Omental fat pad (tissue), 4 donors: ENCODE measurements around the gene BAHD1. TPM values are rescaled to one million over a fixed set of nuclear protein-coding genes. Genes with fewer than 3 reads are reported as not detected.

Experiments used
- ATAC-seq: fragments of 150-250 bp; one replicate; pipeline ENCODE4 v1.9.1; 2016; ENCODE audit warnings: mild to moderate bottlenecking, moderate library complexity; ENCODE audit not compliant: low FRiP score
- DNase-seq: peaks from one replicate; pipeline ENCODE4 v3.0.0-alpha.2; 2019; ENCODE audit warnings: low spot score
- total RNA-seq, 4 donors: library from RNA; depleted of rRNA; stranded (reverse); fragments of >200 nt; gene quantifications; one replicate each; pipeline ENCODE4 v1.1.0, GENCODE V29; 2016
- TF ChIP-seq, protein P1 (sequence below), 3 donors: fragments of 450-650 bp; IDR thresholded peaks; one replicate each; pipeline ENCODE4 v1.5.1; 2016 to 2017; ENCODE audit warnings: antibody characterized with exemption in 3 of 3, mild to moderate bottlenecking in 3 of 3, moderate library complexity in 2 of 3

Gene BAHD1
- total RNA-seq, 4 donors from 2014 or later = 9.7 to 17.4 (median 11.4) TPM

DNA sequence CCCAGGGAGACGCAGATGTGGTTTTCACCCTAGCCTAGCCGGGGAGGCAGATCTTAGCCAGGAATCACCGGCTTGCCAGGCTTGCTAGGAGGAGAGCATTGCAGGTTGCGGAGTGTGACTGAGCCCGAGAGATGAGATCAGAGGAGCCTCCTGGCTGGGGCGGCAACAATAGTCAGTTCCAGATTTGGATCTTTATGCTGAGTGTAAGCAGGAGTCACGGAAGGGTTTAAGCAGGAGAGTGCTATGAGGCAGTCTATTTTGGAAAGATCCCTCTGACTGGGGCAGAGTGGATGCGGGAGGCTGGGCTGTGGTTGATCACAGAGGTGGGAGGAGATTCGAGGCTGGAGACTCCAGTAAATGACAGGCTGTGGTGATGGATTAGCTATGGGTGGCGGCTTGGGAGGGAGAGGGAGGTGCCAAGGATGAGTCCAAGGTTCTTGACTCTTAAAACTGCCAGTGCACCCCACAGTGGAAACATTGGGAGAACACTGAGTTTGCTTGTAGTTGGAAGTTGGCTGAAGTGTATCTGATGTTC is 10.4 kb upstream of the BAHD1 start:
- DNase-seq (no peak), ATAC-seq (peak; percentile 71)
- TF ChIP-seq, protein P1, sequence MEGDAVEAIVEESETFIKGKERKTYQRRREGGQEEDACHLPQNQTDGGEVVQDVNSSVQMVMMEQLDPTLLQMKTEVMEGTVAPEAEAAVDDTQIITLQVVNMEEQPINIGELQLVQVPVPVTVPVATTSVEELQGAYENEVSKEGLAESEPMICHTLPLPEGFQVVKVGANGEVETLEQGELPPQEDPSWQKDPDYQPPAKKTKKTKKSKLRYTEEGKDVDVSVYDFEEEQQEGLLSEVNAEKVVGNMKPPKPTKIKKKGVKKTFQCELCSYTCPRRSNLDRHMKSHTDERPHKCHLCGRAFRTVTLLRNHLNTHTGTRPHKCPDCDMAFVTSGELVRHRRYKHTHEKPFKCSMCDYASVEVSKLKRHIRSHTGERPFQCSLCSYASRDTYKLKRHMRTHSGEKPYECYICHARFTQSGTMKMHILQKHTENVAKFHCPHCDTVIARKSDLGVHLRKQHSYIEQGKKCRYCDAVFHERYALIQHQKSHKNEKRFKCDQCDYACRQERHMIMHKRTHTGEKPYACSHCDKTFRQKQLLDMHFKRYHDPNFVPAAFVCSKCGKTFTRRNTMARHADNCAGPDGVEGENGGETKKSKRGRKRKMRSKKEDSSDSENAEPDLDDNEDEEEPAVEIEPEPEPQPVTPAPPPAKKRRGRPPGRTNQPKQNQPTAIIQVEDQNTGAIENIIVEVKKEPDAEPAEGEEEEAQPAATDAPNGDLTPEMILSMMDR (IDR thresholded peaks at IDR 0.05) = no peak

DNA sequence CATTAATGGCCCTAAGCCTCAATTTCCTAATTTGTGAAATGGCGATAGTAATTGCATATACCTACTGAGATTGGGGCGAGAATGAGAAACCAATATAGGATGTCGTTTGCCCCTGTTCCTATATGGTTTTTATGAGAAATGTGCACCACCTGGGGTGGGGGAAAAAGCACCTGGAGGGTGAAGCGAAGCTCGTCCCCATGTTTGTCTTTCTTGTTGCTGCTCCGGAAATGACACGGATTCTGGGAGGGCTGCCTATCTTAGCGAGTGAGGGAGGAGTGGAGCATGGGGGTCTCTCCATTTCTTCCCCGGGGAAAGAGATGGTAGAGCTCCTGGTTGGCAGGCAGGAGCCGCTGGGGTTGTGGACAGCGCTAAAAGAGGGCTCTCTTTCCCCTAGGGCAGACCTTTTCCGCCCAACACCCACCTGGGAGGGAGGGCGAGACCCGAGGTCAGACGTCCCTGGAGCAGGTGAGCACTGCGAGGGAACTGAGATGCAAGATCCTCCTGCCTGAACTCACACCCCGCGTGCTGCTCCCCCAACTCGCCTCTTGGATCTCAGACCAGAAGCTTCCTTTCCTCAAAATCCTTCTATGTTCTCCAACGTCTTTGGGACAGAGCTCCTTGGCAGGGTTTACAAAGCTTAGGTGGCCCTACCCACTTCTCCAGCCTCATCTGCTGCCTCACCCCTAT is 5.6 kb upstream of the BAHD1 start:
- DNase-seq (no peak), ATAC-seq (no peak)
- TF ChIP-seq, protein P1 (IDR thresholded peaks at IDR 0.05) = no peak

DNA sequence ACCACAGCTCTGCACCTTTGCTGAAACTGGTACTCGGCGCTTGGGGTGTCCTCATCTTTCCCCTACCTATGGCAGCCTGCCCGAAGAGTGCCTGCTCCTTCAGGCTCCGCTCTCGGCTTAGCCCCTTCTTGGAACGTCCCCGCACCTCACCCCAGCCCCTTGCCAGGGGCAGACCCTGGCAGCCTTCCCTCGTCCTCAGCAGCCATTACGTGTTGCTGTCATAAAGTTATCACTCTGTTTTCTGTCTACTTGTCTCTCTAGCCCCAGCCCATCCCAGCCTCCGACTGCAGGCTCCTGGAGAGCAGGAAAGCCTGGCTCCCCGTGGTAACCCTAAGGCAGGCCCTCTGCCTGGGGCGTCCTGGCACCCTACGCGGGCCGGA is 5.1 kb upstream of the BAHD1 start:
- TF ChIP-seq, protein P1 (IDR thresholded peaks at IDR 0.05) = no peak
- ATAC-seq = no peak
- no peak for DNase-seq

DNA sequence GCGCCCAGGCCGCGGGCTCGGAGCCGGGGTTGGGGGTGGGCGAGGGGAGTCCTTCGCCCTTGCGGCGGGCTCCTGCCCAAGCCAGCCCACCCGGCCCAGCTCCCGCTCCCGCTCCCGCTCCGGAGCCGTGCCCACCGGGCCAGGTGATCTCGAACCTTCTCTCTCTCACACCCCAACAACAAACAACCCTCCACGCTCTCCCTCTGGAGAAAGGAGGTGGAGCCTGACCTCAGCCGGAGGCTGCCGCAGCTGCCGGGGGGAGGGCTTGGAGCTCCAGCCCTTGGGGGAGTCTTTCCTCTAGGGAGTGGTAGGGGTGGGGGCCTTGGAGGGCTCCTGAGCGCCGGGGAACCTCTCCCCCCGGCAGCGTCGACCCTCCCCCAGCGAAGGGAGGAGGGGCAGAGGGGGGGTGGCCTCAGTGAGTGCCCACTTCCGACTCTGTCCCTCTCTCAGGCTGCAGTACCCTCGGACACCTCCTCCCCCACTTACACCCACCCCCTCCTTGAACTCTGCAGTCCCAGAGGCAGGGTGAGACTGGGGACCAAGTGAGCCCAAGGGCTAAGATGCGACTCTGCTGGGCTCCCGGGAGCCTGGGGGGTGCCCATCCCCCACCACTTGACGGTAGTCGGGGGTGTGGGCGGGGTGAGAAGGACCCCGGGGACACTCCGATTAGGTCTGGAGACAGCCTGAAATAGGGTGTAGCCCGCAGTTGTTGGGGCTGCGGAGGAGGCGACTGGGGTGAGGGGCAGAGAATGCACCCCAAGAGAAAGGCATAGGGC is 4.4 kb upstream of the BAHD1 start:
- TF ChIP-seq, protein P1 (IDR thresholded peaks at IDR 0.05) = no peak
- DNase-seq (no peak), ATAC-seq (no peak)

DNA sequence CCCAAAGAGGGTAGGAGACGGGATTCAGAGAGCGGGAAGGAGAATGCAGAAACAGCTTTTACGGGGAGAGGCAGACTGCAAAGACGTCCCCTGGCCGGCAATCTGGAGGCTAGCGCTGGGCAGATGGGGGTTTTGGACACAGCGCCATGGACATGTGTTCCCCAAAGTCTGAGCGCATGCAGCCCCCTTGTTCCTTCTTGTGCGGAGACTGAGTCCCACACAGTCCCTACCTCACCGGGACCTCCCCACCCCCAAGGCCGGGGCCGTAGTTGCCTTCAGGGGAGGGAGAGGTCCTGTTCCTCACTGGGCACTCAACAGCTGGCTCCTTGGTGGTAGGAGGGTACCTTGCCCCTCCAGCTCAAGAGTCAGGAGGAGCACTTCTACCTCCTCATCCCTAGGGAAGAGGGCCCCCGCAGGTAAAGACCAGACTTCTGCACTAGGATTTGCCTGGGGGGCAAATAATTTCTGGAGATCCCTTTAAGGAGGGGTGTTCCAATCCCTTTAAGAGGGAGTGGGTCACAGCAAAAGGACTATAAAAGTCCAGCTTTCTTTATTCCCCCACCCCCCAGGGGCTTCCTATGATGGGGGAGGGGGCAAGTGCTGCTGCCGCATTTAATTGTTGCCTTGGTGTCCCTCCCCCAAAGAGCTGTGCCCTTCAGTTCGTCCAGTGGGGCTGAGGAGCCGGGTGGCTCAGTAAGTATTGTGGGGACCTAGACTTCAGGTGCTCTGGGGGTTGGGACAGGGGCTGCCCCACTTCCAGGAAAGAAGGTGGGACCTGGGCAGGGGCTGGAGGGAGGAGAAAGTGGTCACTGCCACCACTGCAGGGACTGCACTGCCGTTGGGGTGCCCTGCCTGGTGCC is 3.6 kb upstream of the BAHD1 start:
- TF ChIP-seq, protein P1 (IDR thresholded peaks at IDR 0.05) = no peak
- no peak for DNase-seq
- ATAC-seq = no peak

DNA sequence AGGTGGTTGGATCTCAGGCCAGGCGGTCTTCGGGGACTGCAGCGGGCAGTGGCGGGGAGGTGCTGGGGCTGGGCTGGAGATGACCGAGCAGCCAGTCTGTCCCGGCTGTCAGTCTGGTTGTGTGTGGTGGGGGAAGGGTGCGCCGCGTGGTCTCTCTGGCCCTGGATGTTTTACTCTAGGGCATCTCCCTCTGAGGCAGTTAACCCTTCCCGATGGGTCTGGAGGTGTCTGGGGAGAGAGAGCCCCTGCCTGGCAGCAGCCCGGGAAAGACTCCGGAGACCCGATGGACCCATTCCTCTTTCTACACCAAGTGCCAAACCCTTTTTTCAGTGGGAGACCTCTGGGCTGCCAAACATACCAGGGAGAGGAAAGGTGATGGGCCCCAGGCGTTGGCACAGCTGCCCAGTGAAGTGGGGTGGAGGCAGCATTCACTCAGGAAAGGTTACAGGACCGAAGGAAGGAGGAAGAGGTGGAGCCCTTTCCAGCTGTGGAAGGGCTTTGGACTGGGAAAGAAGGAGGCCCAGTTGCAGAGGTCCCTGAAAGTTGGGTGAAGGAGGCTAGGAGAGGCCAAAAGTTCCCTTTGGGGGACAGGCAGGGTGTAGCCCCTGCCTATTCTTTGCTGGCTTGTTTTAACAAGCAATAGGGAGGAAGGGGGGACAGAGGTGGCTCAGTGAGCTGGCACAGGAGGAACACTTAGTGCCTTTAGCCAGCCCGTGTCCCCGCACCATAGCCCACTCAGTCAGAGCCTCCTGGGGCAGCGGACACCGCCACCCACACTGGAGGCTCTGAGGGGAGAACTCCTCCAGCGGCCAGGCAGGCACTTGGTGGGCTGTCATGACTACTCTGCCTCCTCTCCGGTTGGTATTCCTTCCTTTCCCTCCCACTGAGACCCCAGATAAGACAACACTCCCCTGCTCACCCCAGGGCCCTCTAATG is 2.7 kb upstream of the BAHD1 start:
- DNase-seq (no peak), ATAC-seq (no peak)
- TF ChIP-seq, protein P1 (IDR thresholded peaks at IDR 0.05) = no peak
